Cardiac muscle cell (in vitro differentiated cells and primary cell): Measurements from ENCODE around the gene STXBP5. TPM values are rescaled to one million over a fixed set of nuclear protein-coding genes. Genes with fewer than 3 reads are reported as not detected.

ENCODE experiments used
- DNase-seq, 2 donors: peaks; one replicate each; pipeline versions ENCODE4 v3.0.0 to v3.0.0-alpha.2; 2010 to 2017; ENCODE audit warnings: low read depth in 1 of 2, low spot score in 1 of 2
- H3K27ac ChIP-seq: fragments of 200-600 bp; sonication (generic); 2 replicates; pipeline ENCODE4 v1.5.1; 2016
- H3K27me3 ChIP-seq: fragments of 200-600 bp; sonication (generic); 2 replicates; pipeline ENCODE4 v1.6.0; 2016; ENCODE audit warnings: control low read depth
- H3K36me3 ChIP-seq: fragments of 200-600 bp; sonication (generic); 2 replicates; pipeline ENCODE4 v1.5.1; 2016; ENCODE audit warnings: control low read depth
- H3K4me1 ChIP-seq: fragments of 200-600 bp; sonication (generic); 2 replicates; pipeline ENCODE4 v1.8.1; 2017; ENCODE audit warnings: low read depth, mild to moderate bottlenecking, mixed run types
- H3K4me3 ChIP-seq: fragments of 200-600 bp; sonication (generic); 2 replicates; pipeline ENCODE4 v1.5.1; 2016; ENCODE audit warnings: mild to moderate bottlenecking
- H3K9me3 ChIP-seq: fragments of 200-600 bp; sonication (generic); 2 replicates; pipeline ENCODE4 v1.5.1; 2017; ENCODE audit warnings: low read depth, mild to moderate bottlenecking, control low read depth
- CTCF ChIP-seq: IDR thresholded peaks from 2 replicates; pipeline ENCODE4 v1.5.1; 2012; ENCODE audit warnings: low read depth, mild to moderate bottlenecking, low read length
- polyA plus RNA-seq: library from polyadenylated mRNA; unstranded; fragments of >200 nt; fragmentation: Nextera tagmentation; extraction: Ambion mirVana; gene quantifications from 2 replicates; pipeline ENCODE4 v1.2.1, GENCODE V29; 2016
- total RNA-seq: library from RNA; depleted of rRNA; stranded (reverse); fragments of >200 nt; gene quantifications from 2 replicates; pipeline ENCODE4 v1.2.3, GENCODE V29; 2016

The STXBP5 gene
- total and polyA plus RNA-seq, 2 experiments from 2014 or later = 2.9 to 5.3 TPM

DNA sequence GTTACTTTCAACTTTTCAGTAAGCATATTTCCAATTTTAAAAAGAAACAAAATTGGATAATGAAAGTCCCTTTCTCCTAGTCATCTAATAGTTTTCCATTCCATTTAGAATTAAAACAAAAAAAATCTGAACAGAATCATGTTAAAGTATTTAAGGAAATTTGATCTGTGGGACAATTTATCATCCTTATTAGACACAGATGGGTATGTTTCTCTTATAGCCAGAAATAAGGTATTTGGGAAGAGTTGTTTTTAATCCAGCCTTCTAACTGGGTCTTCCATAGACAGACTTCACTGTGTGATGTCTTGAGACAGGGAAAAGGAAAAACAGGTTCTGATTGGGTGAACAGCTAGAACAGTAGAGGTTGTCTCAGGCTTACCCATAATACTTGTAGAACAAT, 39.5 kb upstream of the STXBP5 start:
- Histone ChIP-seq H3K9me3 (no peaks in the 10 kb centered on the region), H3K4me1 (no peaks in the 10 kb centered on the region), H3K36me3 (no peaks in the 10 kb centered on the region), H3K27ac (no peak overlapping the region), H3K4me3 (no peak overlapping the region), H3K27me3 (no peaks in the 10 kb centered on the region)
- DNase-seq = no peak
- no peak for TF ChIP-seq CTCF

GRCh38 chr6:147166360-147166944, 37.8 kb upstream of the STXBP5 start:
- H3K4me3 ChIP-seq = no peak overlapping the region
- no peaks in the 10 kb centered on the region for H3K4me1 ChIP-seq
- no peaks in the 10 kb centered on the region for H3K36me3 ChIP-seq
- DNase-seq = peak in 1 of 2 donors; percentile 58
- no peaks in the 10 kb centered on the region for H3K27me3 ChIP-seq
- H3K9me3 ChIP-seq = no peaks in the 10 kb centered on the region
- H3K27ac ChIP-seq = no peak overlapping the region
- TF ChIP-seq CTCF = no peak

GRCh38 chr6:147166992-147167391, 37.2 kb upstream of the STXBP5 start:
- DNase-seq = no peak
- no peak overlapping the region for H3K27ac ChIP-seq
- no peaks in the 10 kb centered on the region for H3K9me3 ChIP-seq
- TF ChIP-seq CTCF = no peak
- no peaks in the 10 kb centered on the region for H3K4me1 ChIP-seq
- no peaks in the 10 kb centered on the region for H3K27me3 ChIP-seq
- H3K4me3 ChIP-seq = no peak overlapping the region
- no peaks in the 10 kb centered on the region for H3K36me3 ChIP-seq

DNA sequence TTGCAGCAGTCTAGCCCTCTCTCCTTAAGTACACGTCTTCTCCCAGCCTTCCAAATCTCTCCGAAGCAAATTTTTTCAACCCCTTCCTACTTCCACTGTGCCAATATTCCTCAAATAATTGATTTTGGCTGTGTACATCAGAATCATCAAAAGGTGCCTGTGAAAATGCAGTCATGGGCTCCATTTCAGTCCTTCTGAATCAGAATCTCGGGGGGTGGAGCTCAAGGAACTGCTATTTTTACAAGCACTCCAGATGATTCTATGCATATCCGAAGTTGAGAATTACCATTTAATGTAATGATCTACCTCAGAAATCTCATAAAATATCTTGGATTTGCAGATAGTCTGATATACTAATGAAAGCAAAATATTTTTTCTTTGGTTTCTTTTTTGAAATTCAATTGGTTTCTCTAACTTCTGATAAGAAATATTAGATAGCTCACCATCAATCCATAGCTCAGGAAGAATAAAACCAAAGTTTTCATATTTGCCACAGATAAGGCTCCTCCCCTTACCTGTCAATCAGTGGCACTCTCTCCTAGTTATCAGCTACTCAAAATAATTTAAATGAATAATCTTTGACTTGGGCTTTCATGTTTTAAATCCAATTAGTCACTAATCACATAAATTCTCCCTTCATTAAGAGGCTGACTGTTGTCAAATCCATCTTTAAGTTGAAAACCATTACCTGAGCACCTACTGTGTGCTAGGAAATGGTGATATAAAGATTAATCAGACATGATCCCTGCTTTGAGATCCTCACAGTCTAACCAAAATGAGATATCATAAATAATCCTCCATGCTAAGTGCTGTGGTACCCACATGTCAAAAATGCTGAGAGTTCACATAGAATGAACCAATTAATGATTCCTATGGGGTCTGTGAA, 36.4 kb upstream of the STXBP5 start:
- Histone ChIP-seq H3K36me3 (no peaks in the 10 kb centered on the region), H3K9me3 (no peaks in the 10 kb centered on the region), H3K27me3 (no peaks in the 10 kb centered on the region), H3K4me1 (no peaks in the 10 kb centered on the region), H3K4me3 (no peak overlapping the region), H3K27ac (no peak overlapping the region)
- no peak for TF ChIP-seq CTCF
- no peak for DNase-seq

DNA sequence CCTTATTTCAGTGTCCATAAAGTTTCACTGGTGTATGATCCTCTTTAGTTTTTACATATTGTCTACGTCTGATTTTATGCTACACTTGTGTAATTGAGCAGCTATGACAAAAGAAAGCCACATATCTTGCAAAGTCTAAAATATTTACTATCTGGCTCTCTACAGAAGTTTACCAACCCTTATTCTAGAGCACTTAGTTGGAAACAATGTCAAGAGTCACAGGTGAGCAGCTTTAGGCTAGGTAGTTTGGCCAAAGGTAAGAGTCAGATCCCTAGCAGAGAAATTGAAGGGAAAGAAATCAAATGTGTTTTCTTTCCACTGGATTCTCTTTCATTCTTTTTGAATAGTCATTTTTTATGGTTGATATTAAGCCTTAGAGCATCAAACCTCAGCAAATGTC, 34.7 kb upstream of the STXBP5 start:
- Histone ChIP-seq H3K4me1 (no peaks in the 10 kb centered on the region), H3K4me3 (no peak overlapping the region), H3K9me3 (no peaks in the 10 kb centered on the region), H3K27ac (no peak overlapping the region), H3K36me3 (no peaks in the 10 kb centered on the region), H3K27me3 (no peaks in the 10 kb centered on the region)
- no peak for TF ChIP-seq CTCF
- no peak for DNase-seq
